ENCODE results near the gene MT1F. TPM values are rescaled to one million over a fixed set of nuclear protein-coding genes. Genes with fewer than 3 reads are reported as not detected.

The MT1F gene
- total RNA-seq, 1 experiment from 2014 or later: not detected

DNA sequence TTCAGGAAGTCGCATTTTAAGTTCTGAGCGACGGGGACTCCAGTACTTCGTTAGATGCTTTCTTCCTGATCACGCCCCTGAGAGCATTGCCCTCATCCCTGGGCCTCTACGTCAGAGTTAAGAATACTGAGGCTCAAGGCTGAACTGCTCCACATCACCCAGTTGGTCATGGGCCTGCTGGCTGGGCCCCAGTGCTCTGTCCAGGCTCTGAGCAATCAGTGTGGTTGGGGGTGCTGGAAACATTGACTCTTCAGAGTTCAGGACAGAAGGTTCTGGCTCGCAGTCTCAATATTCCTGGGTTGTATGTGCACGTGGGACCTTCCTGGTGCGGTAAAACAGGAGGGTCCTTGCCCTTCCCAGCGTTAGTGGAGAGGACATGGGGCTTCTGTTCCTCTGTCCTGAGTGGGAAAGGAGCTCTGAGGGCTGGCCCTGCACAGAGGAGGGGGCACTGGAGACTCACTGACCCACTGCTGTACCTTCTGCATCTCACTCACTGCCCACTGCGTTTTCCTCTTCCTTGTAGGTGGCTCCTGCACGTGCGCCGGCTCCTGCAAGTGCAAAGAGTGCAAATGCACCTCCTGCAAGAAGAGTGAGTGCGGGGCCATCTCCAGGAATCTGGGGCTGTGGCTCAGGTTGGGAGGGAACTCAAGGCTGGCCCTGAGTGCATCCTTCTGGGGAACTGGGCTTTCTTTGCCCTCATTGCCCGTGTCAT, 31.7 kb upstream of the MT1F start:
- no peak for DNase-seq (ENCODE audit: low spot score)

- no peak for DNase-seq (ENCODE audit: low spot score)
Measured at GRCh38 chr16:56626685-56627084, 31.1 kb upstream of the MT1F start.

GRCh38 chr16:56628486-56629350, 29.0 kb upstream of the MT1F start:
- no peak for DNase-seq (ENCODE audit: low spot score)

DNA sequence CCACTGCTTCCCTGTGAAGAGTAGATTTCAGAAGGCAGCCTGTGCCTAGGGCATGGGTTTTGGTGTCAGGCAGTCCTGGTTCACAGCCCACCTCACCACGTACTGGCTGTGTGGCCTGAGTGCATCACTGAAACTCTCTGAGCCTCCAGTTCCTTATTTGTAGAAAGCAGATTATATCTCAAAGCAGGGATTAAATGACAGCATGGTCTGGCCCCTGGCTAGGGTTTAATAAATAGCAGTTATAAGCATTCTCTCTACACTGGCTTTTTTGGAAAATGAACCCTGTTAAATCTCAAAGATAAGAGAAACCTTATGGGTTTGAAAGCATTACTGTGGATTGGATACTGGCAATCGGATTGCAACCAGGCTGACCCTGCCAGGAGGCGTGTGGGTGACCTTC, 28.2 kb upstream of the MT1F start:
- no peak for DNase-seq (ENCODE audit: low spot score)

DNA sequence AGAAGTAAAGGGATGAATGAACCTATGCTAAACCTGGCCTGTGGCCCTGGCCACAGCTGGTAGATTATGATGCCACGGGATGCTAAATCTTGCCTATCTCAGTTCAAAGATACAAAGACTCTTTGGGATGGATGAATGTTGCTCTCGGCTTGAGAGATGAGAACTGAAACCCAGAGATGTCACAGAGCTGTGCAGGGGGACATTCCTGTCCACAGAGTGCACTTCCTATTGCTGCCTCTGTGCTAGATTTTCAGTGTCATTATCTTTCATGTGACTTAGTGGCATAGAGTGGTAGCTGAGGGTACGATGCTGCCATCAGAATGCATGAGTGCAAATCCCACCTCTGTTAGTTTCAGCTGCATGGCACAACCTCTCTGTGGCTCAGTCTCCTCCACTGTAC, 27.6 kb upstream of the MT1F start:
- DNase-seq (ENCODE audit: low spot score): no peak

DNA sequence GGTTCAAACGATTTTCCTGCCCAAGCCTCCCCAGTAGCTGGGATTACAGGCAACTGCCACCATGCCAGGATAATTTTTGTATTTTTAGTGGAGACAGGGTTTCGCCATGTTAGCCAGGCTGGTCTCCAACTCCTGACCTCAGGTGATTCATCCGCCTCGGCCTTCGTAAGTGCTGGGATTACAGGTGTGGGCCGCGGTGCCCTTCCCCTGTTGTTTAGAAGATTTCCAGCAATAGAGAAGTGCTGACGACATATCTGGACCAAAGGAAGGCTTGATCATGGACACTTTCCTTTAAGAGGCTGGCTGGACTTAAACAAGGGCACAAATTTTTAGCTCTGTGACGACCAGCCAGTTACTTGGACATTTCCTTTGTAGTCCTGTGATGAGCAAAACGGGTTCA, 26.6 kb upstream of the MT1F start:
- no peak for DNase-seq (ENCODE audit: low spot score)

GRCh38 chr16:56631832-56632155, 26.0 kb upstream of the MT1F start:
- DNase-seq (ENCODE audit: low spot score): no peak

GRCh38 chr16:56632156-56632847, 25.5 kb upstream of the MT1F start, which contains the start of gene MT1M:
TSS of gene MT1M (plus strand) at chr16:56632659. CDS start at chr16:56632732, 73 bp downstream.
- DNase-seq (ENCODE audit: low spot score): no peak

DNA sequence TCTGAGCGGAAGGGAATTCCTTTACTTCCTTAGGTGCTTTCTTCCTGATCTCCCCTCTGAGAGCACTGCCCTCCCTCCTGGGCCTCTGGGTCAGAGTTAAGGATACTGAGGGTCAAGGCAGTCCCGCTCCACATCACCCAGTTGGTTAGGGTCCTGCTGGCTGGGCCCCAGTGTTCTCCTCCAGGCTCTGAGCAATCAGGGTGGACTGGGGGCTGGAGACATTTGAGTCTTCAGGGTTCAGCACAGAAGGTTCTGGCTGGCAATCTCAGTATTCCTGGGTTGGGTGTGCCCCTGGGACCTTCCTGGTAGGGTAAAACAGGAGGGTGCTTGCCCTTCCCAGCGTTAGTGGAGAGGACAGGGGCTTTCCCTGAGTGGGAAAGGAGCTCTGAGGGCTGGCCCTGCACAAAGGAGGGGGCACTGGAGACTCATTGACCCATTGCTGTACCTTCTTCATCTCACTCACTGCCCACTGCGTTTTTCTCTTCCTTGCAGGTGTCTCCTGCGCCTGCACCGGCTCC, 24.9 kb upstream of the MT1F start:
- no peak for DNase-seq (ENCODE audit: low spot score)

DNA sequence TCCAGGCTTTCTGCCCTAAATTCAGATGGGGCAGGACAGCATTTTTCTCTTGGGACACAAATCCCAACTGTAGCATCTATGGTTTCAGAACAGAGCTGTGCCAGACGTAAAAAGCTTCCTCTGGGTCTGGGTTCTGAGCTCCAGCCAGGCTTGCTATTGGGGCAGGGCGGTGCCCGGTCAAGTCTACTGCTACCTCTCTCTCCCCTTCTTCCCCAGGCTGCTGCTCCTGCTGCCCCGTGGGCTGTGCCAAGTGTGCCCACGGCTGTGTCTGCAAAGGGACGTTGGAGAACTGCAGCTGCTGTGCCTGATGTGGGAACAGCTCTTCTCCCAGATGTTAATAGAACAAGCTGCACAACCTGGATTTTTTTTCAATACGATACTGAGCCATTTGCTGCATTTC, 24.2 kb upstream of the MT1F start:
- DNase-seq (ENCODE audit: low spot score): no peak

- DNase-seq (ENCODE audit: low spot score): no peak
Measured at GRCh38 chr16:56634715-56635440, 22.9 kb upstream of the MT1F start.

- no peak for DNase-seq (ENCODE audit: low spot score)
Measured at GRCh38 chr16:56635441-56635967, 22.3 kb upstream of the MT1F start.

- no peak for DNase-seq (ENCODE audit: low spot score)
Measured at GRCh38 chr16:56636616-56637413, 20.9 kb upstream of the MT1F start.

DNA sequence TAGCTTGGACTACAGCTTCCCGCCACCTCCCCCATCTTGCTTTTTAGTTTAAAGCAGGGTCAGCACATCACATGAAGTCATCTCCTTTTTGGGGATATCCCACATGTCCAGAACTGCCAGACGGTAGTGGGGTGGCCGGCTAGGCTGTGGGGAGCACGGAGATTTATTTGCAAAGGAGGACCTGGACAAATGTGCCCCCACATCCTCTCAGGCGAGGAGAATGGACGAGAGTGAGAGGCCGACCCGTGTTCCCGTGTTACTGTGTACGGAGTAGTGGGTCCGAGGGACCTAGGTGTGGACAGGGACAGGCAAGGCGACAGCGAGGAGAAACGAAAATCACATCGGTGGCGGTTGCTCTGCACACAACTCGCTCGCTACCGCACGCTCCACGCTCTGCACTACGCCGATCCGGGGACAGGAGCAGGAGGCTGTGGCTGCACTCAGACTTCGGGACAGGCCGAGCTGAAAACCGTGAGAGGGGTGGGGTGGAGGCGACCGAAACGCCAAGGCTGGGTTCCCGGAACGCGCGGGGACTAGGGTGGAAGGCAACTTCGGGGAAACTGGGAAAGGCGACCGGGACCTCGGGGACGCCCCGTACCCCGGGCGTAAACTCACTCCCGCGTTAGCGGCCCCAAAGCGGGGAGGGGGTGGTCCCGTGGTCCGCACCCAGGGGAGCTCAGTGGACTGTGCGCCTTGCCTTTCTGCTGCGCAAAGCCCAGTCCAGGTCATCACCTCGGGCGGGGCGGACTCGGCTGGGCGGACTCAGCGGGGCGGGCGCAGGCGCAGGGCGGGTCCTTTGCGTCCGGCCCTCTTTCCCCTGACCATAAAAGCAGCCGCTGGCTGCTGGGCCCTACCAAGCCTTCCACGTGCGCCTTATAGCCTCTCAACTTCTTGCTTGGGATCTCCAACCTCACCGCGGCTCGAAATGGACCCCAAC, 19.7 kb upstream of the MT1F start, which contains the start of gene MT1A:
MT1A (plus strand) TSS at position 853 of the 937 bp plus-strand sequence; CDS start at position 926, 73 bp downstream.
- DNase-seq (ENCODE audit: low spot score): no peak

DNA sequence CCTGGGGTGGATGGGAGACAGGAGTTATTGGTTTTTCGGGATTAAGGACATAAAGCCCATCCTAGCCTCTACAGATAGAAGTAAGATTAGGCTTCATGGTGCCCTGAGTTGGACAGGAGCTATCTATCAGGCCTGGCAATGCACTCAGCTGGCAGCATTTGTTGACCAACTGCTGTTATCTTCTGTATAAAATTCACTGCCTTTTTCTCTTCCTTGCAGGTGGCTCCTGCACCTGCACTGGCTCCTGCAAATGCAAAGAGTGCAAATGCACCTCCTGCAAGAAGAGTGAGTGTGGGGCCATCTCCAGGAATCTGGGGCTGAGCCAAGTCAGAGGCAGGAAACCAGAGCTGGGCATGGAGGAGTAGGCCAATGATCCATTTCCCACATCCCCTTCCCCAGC, 18.7 kb upstream of the MT1F start:
- DNase-seq (ENCODE audit: low spot score): no peak

DNA sequence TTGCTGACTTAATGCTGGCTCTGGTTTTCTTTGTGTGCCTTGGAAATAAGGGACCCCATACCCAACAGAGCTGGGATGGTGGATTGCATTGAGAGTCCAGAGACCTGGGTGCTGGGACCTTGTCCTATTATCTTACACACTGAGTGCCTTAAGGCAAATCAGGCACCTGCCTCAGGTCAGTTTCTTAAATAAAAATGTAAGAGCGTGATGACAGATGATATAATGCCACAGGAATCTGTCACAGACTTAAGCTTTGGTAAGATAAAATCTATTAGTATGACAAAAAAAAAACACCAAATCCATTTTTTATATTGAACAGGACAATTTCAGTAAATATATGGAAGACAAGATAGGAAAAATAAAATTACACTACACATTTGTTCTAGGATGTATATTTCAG, 17.7 kb upstream of the MT1F start:
- DNase-seq (ENCODE audit: low spot score): no peak

GRCh38 chr16:56641166-56641565, 16.6 kb upstream of the MT1F start:
- DNase-seq (ENCODE audit: low spot score): no peak

DNA sequence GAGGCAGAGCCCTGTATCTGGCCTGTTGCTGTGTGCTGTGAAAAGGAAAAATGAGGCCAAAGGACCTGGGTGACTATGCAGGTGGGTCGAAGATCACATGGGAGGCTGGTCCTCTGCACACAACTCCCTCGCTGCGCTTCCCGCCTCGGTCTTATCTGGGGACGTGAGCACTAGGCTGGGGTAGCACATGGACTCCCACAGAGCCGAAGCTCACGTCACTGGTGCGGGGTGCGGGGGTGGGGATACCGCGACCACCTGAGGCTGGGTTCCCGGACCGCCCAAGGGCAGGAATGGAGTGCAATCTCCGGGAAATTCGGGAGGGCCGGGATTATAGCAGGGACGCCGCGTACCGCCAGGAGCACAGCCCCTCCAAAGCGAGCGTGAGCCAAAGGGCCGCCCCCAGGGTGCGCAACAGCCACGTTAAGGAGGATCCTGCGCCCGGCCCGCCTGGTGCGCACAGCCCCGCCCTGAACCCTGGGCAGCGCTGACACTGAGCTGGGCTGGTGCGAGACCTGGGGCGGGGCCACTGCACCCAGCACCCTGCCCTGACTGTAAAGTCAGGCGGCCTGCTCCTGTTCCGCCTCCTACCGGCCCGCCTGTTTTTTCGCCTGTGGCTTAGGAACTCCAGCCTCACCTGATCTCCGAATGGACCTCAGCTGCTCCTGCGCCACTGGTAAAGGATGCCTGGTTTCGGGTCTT, 14.5 kb upstream of the MT1F start:
- DNase-seq (ENCODE audit: low spot score): no peak

DNA sequence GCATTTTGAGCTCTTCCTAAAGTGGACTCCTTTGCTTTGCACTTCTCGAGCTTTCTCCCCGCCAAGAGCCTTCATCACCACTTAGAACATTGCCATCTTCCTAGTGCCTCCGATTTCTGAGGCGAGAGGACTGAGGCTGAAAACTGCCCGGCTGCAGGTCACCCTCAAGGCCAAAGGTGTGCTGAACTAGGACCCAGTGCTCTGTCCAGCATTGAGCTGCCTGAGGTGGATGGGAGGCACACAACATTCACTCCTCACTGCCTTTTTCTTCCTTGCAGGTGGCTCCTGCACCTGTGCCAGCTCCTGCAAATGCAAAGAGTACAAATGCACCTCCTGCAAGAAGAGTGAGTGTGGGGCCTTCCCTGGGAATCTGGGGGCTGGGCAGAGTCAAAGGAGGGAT, 13.9 kb upstream of the MT1F start:
- no peak for DNase-seq (ENCODE audit: low spot score)

Measured in A172 (cell line).